ENCODE data around the gene JMJD1C. TPM values are rescaled to one million over a fixed set of nuclear protein-coding genes. Genes with fewer than 3 reads are reported as not detected.

Gene JMJD1C
- total RNA-seq, 1 donor from 2014 or later: 65.0 TPM

DNA sequence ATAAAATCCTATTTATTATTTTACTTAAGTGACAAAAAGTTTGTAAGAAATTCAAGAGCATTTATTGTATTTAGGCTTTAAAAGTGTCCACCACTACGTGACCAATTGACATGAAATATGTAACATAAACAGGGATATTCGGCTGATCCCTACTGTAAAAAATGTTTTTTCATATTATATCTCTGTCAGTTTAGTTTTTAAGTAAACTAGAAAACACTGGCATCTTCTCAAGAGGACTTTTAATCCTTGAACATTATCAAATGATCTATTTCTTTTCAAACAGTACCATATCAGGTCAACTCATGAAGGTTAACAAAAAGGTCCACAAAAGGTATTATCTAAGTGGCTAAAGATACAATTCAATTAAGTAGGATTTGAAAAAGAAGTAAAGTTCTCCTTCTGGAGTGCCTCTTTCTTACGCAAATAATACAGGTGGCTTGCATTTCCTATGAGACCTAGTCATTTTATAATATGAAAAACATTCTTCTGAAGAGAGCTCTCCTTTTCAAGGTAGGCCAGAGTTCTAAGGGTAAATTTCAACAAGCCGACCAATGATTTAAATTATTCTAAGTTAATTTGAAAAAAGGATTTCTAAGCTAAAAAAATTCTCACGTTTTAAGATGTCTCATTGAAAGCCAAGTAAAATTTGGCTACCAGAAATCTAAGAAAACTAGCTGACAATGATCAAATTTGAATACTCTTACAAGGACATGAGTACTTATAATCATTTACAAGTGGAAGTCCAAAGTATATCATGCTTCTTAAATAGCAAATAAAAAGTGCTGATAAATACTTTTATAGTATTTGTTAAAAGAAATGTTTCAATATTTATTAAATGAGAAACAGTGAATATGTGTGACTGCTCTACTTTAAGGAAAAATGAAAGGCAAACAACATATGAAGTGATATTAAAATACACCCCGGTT lies 199.1 kb downstream of the JMJD1C start:
- Histone ChIP-seq H3K4me1 (peaks cover 3 to 12% of the 10 kb centered on the region in 2 donors), H3K9me3 (no peaks in the 10 kb centered on the region), H3K36me3 (no peaks in the 10 kb centered on the region), H3K27ac (peak overlapping the region; percentile 76 to 84), H3K27me3 (no peaks in the 10 kb centered on the region), H3K4me3 (peak overlapping the region; percentile 55 to 64)
- TF ChIP-seq, protein P1, sequence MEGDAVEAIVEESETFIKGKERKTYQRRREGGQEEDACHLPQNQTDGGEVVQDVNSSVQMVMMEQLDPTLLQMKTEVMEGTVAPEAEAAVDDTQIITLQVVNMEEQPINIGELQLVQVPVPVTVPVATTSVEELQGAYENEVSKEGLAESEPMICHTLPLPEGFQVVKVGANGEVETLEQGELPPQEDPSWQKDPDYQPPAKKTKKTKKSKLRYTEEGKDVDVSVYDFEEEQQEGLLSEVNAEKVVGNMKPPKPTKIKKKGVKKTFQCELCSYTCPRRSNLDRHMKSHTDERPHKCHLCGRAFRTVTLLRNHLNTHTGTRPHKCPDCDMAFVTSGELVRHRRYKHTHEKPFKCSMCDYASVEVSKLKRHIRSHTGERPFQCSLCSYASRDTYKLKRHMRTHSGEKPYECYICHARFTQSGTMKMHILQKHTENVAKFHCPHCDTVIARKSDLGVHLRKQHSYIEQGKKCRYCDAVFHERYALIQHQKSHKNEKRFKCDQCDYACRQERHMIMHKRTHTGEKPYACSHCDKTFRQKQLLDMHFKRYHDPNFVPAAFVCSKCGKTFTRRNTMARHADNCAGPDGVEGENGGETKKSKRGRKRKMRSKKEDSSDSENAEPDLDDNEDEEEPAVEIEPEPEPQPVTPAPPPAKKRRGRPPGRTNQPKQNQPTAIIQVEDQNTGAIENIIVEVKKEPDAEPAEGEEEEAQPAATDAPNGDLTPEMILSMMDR (IDR thresholded peaks at IDR 0.05): no peak
- DNase-seq (ENCODE audit: low spot score in 2 of 2): no peak
- intact Hi-C loops (cut with DNase I): loop anchor here (5.0 kb wide), 2 partner anchors 49 to 201 kb away; partner anchors contain the start of gene JMJD1C

DNA sequence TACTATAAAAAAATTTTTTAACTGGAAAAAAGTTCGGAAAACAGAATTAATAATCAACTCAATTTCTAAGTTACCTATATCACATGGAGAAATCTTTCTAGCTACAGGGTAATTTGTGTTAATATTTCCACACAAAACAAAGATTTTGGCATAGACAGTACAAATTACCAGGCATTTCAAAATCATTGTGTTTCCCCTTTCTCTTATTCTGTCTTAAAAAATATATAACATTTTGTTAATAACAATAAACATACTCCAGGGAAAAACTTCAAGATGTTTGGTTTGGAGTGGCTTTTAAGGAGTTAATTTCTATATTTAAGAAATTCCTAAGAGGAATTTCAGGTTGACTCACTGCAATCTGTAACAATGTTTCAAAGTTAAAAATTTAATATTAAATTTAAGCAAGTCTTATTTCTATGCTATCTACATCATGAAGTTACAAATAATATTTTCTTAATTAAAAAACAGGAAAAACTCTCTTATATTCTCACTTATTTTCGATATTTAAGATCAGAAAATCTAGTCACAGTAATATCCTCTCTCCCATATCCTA lies 200.0 kb downstream of the JMJD1C start:
- H3K27me3 ChIP-seq: no peaks in the 10 kb centered on the region
- H3K27ac ChIP-seq: peak overlapping the region; percentile 76 to 84
- no peak for DNase-seq (ENCODE audit: low spot score in 2 of 2)
- H3K4me1 ChIP-seq: peaks cover 3 to 18% of the 10 kb centered on the region in 2 donors
- TF ChIP-seq, protein P1 (IDR thresholded peaks at IDR 0.05): no peak
- intact Hi-C loops (cut with DNase I): loop anchor here (5.0 kb wide), 2 partner anchors 48 to 202 kb away; partner anchors contain the start of gene JMJD1C
- peak overlapping the region; percentile 55 to 64 for H3K4me3 ChIP-seq
- H3K9me3 ChIP-seq: no peaks in the 10 kb centered on the region
- H3K36me3 ChIP-seq: no peaks in the 10 kb centered on the region

DNA sequence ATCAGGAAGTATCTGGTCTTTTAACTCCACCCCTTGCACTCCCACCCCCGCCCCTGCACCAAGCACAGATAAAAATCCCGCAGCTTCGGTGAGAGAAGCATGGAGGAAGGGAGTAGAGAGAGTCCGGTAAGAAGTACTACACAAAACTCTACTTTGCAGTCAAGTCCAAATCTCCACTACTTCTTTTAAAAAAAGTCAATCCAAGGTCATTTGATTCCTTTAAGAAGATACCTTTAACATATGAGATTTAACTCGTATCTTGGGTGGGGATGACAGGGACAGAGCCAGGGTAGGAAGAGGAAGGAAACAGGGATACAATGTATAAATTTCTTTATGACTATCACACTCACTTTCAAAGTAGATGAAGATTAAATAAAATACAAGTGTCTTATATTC lies 200.6 kb downstream of the JMJD1C start:
- peak overlapping the region; percentile 76 to 84 for H3K27ac ChIP-seq
- peaks cover 3 to 18% of the 10 kb centered on the region in 2 donors for H3K4me1 ChIP-seq
- TF ChIP-seq, protein P1 (IDR thresholded peaks at IDR 0.05): no peak
- H3K4me3 ChIP-seq: peak overlapping the region; percentile 55 to 64
- H3K36me3 ChIP-seq: no peaks in the 10 kb centered on the region
- intact Hi-C loops (cut with DNase I): loop anchor here (5.0 kb wide), 2 partner anchors 48 to 202 kb away; partner anchors contain the start of gene JMJD1C
- no peak for DNase-seq (ENCODE audit: low spot score in 2 of 2)
- H3K27me3 ChIP-seq: no peaks in the 10 kb centered on the region
- H3K9me3 ChIP-seq: no peaks in the 10 kb centered on the region

DNA sequence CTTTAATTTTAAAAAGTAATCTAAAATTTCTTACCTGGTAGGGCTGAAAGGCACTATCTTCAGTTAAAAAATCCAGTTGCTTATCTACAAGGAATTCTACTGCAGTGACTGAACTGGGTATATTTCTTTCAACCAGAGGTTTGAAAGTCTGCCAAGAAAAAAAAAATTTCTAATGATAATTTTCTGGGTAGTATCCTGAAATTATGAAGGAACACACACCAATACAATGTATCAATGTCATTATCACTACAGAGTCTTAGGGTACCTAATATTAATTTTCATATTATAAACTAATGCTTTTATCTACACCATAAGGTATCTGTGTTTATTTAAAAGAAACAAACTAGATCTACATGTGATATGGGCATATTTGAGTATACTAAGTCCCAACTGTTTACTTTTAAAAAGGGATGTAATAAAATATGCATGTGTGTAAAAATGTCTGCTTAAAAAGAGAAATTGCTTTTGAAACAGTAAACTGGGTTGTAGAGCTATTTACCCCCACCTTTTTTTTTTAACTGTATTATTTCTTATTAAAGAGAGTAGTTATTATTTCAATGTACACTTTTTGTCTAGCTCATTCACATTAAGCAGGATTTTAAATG lies 201.1 kb downstream of the JMJD1C start:
- TF ChIP-seq, protein P1 (IDR thresholded peaks at IDR 0.05): no peak
- Histone ChIP-seq H3K27ac (peak overlapping the region; percentile 76 to 84), H3K27me3 (no peaks in the 10 kb centered on the region), H3K4me1 (peaks cover 5 to 18% of the 10 kb centered on the region in 2 donors), H3K36me3 (no peaks in the 10 kb centered on the region), H3K9me3 (no peaks in the 10 kb centered on the region), H3K4me3 (peak overlapping the region; percentile 55 to 64)
- DNase-seq (ENCODE audit: low spot score in 2 of 2): no peak
- intact Hi-C loops (cut with DNase I): loop anchor here (5.0 kb wide), 2 partner anchors 47 to 203 kb away; partner anchors contain the start of gene JMJD1C

DNA sequence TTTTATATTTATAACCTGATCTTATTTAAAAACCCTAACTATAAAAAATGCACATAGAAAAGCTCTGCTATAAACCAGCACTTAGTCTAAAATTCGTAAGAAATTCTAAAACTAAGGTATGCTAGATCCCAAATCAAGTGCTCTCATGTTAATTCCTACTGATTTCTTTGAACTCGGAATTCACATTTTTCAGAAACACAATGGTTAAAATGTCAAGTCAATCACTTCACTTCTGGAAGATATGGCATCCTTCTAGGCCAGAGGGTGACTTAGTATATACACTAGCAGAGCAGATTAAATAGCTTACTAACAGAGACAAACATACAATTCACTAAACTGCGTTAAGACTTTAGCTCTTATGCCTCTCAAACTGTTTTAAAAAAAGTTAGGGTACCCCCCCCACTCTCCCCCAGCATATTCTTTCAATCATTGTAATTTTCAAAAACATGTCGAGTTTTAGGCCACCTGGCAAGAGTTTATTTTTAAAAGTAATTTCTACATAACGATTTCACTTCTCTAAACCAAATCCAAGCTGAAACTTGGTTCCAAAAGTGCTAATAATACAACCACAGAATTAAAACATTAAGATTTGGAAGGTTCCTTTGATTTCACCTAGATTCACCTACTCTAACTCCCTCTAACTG lies 203.2 kb downstream of the JMJD1C start:
- intact Hi-C loops (cut with DNase I): no loop called here
- Histone ChIP-seq H3K9me3 (no peaks in the 10 kb centered on the region), H3K36me3 (no peaks in the 10 kb centered on the region), H3K27ac (peak overlapping the region; percentile 43 to 49), H3K27me3 (no peaks in the 10 kb centered on the region), H3K4me3 (peak overlapping the region in 1 of 2 donors; percentile 30), H3K4me1 (peaks cover 12 to 27% of the 10 kb centered on the region in 2 donors)
- TF ChIP-seq, protein P1 (IDR thresholded peaks at IDR 0.05): no peak
- DNase-seq (ENCODE audit: low spot score in 2 of 2): no peak

Data from ascending aorta (tissue), 2 donors.